ENCODE measurements around the gene HSFX3. TPM values are rescaled to one million over a fixed set of nuclear protein-coding genes. Genes with fewer than 3 reads are reported as not detected.

The HSFX3 gene
- total RNA-seq, 1 donor from 2014 or later: not detected

DNA sequence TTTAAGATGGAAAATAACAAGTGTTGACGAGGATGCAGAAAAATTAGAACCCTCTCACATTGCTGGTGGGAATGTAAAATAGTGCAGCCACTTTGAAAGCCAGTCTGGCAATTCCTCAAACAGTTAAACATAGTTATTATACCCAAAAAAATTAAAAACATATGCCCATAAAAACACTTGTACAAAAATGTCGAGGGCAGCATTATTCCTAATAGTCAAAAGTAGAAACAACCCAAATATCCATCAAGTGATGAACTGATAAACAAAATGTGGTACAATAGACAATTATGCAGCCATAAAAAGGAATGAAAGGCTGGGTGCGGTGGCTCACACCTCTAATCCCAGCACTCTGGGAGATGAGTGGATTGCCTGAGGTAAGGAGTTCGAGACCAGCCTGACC is 51.0 kb downstream of the HSFX3 start:
- TF ChIP-seq, protein P1, sequence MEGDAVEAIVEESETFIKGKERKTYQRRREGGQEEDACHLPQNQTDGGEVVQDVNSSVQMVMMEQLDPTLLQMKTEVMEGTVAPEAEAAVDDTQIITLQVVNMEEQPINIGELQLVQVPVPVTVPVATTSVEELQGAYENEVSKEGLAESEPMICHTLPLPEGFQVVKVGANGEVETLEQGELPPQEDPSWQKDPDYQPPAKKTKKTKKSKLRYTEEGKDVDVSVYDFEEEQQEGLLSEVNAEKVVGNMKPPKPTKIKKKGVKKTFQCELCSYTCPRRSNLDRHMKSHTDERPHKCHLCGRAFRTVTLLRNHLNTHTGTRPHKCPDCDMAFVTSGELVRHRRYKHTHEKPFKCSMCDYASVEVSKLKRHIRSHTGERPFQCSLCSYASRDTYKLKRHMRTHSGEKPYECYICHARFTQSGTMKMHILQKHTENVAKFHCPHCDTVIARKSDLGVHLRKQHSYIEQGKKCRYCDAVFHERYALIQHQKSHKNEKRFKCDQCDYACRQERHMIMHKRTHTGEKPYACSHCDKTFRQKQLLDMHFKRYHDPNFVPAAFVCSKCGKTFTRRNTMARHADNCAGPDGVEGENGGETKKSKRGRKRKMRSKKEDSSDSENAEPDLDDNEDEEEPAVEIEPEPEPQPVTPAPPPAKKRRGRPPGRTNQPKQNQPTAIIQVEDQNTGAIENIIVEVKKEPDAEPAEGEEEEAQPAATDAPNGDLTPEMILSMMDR (IDR thresholded peaks at IDR 0.05; ENCODE audit: unreplicated experiment): no peak
- H3K27me3 Mint-ChIP-seq (ENCODE audit: unreplicated experiment): no peaks in the 10 kb centered on the region
- H3K4me1 Mint-ChIP-seq (ENCODE audit: unreplicated experiment): no peaks in the 10 kb centered on the region
- no peak overlapping the region for H3K27ac Mint-ChIP-seq (ENCODE audit: unreplicated experiment)
- H3K4me3 Mint-ChIP-seq (ENCODE audit: unreplicated experiment): no peak overlapping the region
- no peaks in the 10 kb centered on the region for H3K9me3 Mint-ChIP-seq (ENCODE audit: unreplicated experiment)
- DNase-seq (ENCODE audit: low spot score): no peak
- peaks cover 15% of the 10 kb centered on the region for H3K36me3 Mint-ChIP-seq (ENCODE audit: low read depth, unreplicated experiment)

Other genes starting within 250 kb of the HSFX3 start
- 99.2 TPM for gene IDS, start 44.6 kb downstream of the HSFX3 start, total RNA-seq (ENCODE audit: unreplicated experiment)
- gene EOLA1, start 8.9 kb downstream of the HSFX3 start, total RNA-seq (ENCODE audit: unreplicated experiment): 57.4 TPM
- gene MAGEA9B, start 37.5 kb upstream of the HSFX3 start, total RNA-seq (ENCODE audit: unreplicated experiment): not detected
- gene HSFX2, start 45.4 kb upstream of the HSFX3 start, total RNA-seq (ENCODE audit: unreplicated experiment): 2.0 TPM
- 98.7 TPM for gene TMEM185A, start 81.9 kb upstream of the HSFX3 start, total RNA-seq (ENCODE audit: unreplicated experiment)
- gene MAGEA11, start 162.1 kb upstream of the HSFX3 start, total RNA-seq (ENCODE audit: unreplicated experiment): not detected
- 5.5 TPM for gene HSFX1, start 224.1 kb upstream of the HSFX3 start, total RNA-seq (ENCODE audit: unreplicated experiment)
- not detected for gene MAGEA9, start 232.0 kb upstream of the HSFX3 start, total RNA-seq (ENCODE audit: unreplicated experiment)

All from endothelial cell (in vitro differentiated cells).